ENCODE measurements around the gene MUSK.

DNA sequence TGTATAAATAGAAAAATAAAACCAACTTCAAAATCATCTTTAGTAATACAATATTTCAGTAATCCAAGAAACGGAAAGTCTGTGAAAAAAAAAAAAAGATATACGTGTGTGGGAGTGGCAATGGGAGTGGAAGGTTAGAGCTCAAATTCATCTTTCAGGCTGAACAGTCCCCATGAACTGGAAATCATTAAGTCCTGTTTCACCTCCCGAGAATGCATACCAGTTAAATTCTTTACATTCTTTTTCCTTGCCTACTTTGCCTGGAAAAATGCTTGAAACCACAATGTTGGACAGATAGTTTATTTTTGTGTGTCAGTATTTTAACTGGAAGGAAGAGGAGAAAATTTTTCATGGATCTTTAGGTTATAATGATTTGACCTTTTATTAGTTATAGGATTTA lies 166.8 kb downstream of the MUSK start:
- no peak for TF ChIP-seq GATA2 (IDR thresholded peaks at IDR 0.05; ENCODE audit: low read depth, low read length)
- TF ChIP-seq GATA3 (IDR thresholded peaks at IDR 0.05; ENCODE audit: low read depth, low read length): no peak

Measured in SH-SY5Y (cell line).